GM12801 (cell line): ENCODE results near the gene UGT2B15.
"Not testable (repeated sequence)": the region's sequence is repeated elsewhere in the genome, so short reads cannot be mapped to it uniquely, and the experiment has no call there.

Experiments used
- TF ChIP-seq, protein P1 (sequence below): IDR thresholded peaks from one replicate; pipeline ENCODE4 v1.5.1; 2011; ENCODE audit warnings: control low read depth; ENCODE audit not compliant: insufficient read length; ENCODE audit errors: extremely low read depth

UGT2B15 gene

DNA sequence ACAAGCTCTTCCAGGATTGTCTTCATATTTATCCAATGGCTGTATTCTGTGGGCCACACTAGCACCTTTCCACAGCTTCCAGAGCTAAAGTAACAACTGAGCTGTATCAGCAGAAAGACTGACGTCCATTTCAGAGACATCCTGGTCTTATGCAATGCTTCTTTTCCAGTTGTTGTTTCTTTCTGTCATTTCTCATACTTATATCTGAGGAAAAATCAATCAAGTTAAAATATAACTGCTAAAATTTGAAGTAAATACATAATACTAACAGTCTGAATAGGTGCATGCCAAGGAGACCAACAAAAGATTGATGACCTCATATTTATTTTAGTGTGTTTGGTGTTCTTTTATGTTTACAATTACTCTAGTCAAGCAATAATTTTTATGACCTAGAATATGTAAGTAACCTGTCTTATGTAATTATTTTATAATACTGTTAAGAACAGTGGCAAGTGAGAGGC, at the start of gene UGT2B15:
Gene UGT2B15, minus strand, starts transcription at position 174 of the 461 bp plus-strand sequence. Its CDS starts 34 bp downstream, at position 140.
- TF ChIP-seq, protein P1, sequence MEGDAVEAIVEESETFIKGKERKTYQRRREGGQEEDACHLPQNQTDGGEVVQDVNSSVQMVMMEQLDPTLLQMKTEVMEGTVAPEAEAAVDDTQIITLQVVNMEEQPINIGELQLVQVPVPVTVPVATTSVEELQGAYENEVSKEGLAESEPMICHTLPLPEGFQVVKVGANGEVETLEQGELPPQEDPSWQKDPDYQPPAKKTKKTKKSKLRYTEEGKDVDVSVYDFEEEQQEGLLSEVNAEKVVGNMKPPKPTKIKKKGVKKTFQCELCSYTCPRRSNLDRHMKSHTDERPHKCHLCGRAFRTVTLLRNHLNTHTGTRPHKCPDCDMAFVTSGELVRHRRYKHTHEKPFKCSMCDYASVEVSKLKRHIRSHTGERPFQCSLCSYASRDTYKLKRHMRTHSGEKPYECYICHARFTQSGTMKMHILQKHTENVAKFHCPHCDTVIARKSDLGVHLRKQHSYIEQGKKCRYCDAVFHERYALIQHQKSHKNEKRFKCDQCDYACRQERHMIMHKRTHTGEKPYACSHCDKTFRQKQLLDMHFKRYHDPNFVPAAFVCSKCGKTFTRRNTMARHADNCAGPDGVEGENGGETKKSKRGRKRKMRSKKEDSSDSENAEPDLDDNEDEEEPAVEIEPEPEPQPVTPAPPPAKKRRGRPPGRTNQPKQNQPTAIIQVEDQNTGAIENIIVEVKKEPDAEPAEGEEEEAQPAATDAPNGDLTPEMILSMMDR: not testable (repeated sequence)

DNA sequence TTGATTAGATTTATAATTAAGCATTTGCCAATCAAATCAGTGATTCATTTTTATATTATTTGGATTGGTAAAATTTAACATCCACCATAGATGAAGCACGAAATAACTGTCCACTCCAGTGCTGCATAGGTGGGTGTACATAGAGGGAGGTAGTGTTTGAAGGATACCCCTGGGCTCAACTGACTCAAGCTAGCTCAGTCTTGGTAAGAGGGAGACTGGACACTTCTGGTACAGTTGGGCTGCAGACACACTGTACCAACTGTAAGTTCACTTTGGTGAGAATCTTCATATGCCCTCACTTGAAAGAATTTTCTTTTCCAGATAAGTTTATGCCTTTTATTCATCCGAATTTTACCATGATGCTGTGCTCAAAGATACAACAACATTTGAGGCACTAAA, 48.6 kb upstream of the UGT2B15 start:
- TF ChIP-seq, protein P1: no peak

DNA sequence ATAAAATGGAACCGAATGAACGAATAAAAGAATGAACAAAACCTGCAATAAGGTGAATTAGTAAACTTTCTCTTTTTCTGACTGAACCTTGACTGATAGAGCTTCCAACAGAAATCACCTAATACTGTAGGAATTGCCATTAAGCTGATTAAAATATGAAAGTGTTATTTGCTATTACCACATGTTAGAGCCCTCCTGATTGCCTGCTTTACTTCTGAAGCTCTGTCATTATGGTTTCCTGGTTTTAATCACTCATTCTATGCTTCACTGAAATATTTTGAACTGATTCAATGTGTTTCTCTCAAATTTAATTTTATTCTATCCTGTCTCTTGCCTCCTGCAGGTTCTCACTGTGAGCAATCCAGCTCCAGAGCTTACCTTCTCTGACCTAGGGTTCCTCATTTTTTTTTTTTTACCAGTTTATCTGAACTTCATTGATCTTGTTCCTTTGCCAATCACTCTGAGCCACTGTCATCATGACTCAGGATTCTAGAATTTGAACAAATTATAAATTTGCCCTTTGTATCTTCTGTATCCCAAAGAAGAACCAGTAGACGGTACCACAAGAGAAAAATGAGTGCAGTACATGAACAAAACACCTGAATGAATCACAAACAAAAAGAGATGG, 48.1 kb upstream of the UGT2B15 start:
- TF ChIP-seq, protein P1: no peak

DNA sequence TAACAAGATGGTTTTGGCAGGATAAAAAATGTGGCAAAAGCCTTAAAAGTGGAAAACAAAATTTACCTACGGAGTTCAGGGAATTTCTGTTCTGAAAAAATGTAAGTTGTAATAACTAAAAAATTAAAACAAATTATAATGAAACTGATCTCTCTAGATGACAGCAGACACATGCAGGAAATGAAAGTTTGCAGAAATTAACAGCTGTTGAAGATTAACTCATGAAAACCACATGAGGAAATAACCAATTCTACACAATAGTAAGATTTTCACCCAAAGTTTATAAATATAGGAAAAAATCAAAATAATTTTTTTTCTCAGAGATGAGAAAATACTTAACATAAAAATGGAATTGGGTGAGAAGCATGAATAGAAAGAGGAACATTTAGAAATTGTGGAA, 47.5 kb upstream of the UGT2B15 start:
- TF ChIP-seq, protein P1: no peak

DNA sequence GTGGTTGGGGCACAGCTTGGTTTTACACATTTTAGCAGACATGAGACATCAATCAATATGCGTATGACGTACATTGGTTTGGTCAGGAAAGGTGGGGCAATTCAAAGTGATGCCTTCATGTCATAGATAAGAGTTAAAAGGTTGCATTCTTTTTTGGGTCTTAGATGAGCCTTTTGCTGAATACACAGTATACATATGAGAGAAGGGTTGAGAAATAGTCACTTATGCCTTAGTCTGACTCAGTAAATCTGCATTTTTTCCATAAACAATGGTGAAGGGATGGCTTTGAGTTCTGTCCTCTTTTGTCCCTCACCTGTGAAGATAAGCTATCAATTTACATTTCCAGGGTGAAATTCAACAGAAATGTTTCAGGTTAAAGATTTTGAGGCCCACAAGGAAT, 43.9 kb upstream of the UGT2B15 start:
- TF ChIP-seq, protein P1: no peak

DNA sequence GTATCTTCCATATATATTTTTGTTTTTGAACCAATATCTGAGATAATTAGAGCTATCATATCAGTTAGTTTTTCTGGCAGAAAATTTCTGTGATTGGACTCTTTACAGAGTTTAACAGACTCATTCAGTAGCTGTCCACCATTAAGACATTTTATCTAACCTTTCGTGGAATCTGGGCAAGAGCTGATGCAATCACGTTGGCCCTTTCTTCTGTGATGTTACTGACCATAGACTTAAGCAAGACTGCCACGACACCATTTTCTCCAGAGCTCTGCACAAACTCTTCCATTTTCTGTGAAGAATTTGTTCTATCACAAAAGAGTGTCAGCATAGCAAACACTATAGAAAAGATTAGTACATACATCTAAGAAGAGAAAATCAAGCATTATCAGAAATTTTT, 41.8 kb upstream of the UGT2B15 start:
- TF ChIP-seq, protein P1: no peak

DNA sequence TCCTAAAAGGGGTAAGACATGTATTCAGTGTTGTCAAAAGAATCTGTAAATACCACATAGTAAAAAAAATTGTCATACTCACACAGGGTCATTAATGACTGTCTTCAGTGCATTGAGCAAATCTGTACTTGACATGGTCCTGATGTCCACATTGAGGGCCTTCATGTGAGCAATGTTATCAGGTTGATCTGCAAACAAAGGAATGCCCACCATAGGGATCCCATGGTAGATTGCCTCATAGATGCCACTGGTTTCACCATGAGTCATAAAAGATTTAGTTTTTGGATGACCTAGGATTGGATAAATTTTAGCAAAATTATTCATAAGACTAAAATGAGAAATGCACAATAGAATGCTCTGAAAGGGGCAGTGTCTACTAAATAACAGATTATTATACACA, 38.1 kb upstream of the UGT2B15 start:
- TF ChIP-seq, protein P1: no peak
